Stimulated activated CD4-positive, alpha-beta T cell treated with anti-CD3 and anti-CD28 coated beads, Interleukin-12 subunit alpha, Interleukin-12 subunit beta, amount 100 ng/mL, for 24 hours (primary cell): ENCODE measurements around the gene ZBTB5.
"Not testable (repeated sequence)": the region's sequence is repeated elsewhere in the genome, so short reads cannot be mapped to it uniquely, and the experiment has no call there.

Experiments used
- DNase-seq, 2 experiments: peaks; one replicate each; pipeline ENCODE4 v3.0.0-alpha.2; 2020; ENCODE audit warnings: low read depth in 2 of 2

Gene ZBTB5

GRCh38 chr9:37486616-37487548, 21.6 kb upstream of the ZBTB5 start:
- DNase-seq, result no peak

- no peak for DNase-seq
Observed at GRCh38 chr9:37486256-37486615, 21.0 kb upstream of the ZBTB5 start.

GRCh38 chr9:37485389-37486255, 20.4 kb upstream of the ZBTB5 start, which contains the start of gene POLR1E:
Gene POLR1E (plus strand): TSS chr9:37485948. CDS start chr9:37486048, 100 bp downstream.
- peak; percentile 91 to 95 for DNase-seq

- no peak for DNase-seq
Observed at GRCh38 chr9:37480759-37481158, 15.5 kb upstream of the ZBTB5 start.

- DNase-seq, result not testable (repeated sequence)
Observed at GRCh38 chr9:37477987-37478619, 12.9 kb upstream of the ZBTB5 start.

GRCh38 chr9:37477443-37477842, 12.2 kb upstream of the ZBTB5 start:
- DNase-seq, result not testable (repeated sequence)

GRCh38 chr9:37476930-37477329, 11.7 kb upstream of the ZBTB5 start:
- no peak for DNase-seq

GRCh38 chr9:37474438-37474837, 9.2 kb upstream of the ZBTB5 start:
- DNase-seq, result no peak

GRCh38 chr9:37473982-37474381, 8.7 kb upstream of the ZBTB5 start:
- not testable (repeated sequence) for DNase-seq

GRCh38 chr9:37471942-37472684, 6.9 kb upstream of the ZBTB5 start:
- no peak for DNase-seq

- no peak for DNase-seq
Observed at GRCh38 chr9:37468620-37469019, 3.4 kb upstream of the ZBTB5 start.

- DNase-seq, result not testable (repeated sequence)
Observed at GRCh38 chr9:37467530-37467929, 2.3 kb upstream of the ZBTB5 start.

- peak in 1 of 2 experiments; percentile 28 for DNase-seq
Observed at GRCh38 chr9:37466037-37466709, 923 bp upstream of the ZBTB5 start.

- DNase-seq, result peak in 1 of 2 experiments; percentile 52
Observed at GRCh38 chr9:37464426-37465248, 613 bp downstream of the ZBTB5 start.

- DNase-seq, result no peak
Observed at GRCh38 chr9:37464006-37464405, 1.2 kb downstream of the ZBTB5 start.

GRCh38 chr9:37456817-37457216, 8.4 kb downstream of the ZBTB5 start:
- no peak for DNase-seq

GRCh38 chr9:37455884-37456647, 9.2 kb downstream of the ZBTB5 start:
- no peak for DNase-seq

- DNase-seq, result no peak
Observed at GRCh38 chr9:37454238-37454637, 11.0 kb downstream of the ZBTB5 start.

- no peak for DNase-seq
Observed at GRCh38 chr9:37453827-37454226, 11.4 kb downstream of the ZBTB5 start.
